Erythroblast (primary cell): Measurements from ENCODE around the gene TUBB4B.

Experiments used
- GATA1 ChIP-seq: IDR thresholded peaks from 2 replicates; pipeline ENCODE4 v1.6.1; 2011; ENCODE audit warnings: low read depth, mild to moderate bottlenecking, control low read depth, low read length, moderate library complexity
- POLR2A ChIP-seq: IDR thresholded peaks from 2 replicates; pipeline ENCODE4 v1.6.1; 2011; ENCODE audit warnings: mild to moderate bottlenecking, low read length

DNA sequence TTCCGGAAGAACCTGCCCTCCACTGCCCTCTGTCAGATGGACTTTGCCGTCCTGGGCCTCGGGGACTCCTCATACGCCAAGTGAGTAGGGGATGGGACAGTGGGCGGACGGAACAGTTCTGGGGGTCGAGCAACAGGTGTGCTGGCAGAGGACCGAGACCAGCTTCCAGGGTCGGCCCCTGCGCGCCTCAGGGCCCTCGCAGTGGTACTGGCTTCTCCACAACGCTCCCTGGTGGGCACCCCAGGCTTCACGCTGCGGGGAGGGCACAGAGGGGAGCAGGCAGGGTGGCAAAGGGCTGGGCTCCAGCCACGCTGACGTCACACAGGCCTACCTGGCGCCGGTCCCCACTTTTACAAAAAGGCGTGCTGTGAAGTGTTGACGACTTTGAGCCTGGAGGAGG, 28.6 kb upstream of the TUBB4B start:
- TF ChIP-seq POLR2A (no peak), GATA1 (no peak)
